H7 (cell line): ENCODE data around the gene KCNK4. TPM values are rescaled to one million over a fixed set of nuclear protein-coding genes. Genes with fewer than 3 reads are reported as not detected.
A peak's percentile ranks its signal among the peaks of the same experiment; 100 is the strongest.

Source experiments
- DNase-seq: peaks from one replicate; pipeline ENCODE4 v3.0.0; 2012
- H3K27me3 ChIP-seq: 2 replicates; pipeline ENCODE4 v1.6.0; 2011; ENCODE audit warnings: mild to moderate bottlenecking, low read length; ENCODE audit not compliant: control insufficient read depth, insufficient read depth
- H3K36me3 ChIP-seq: replicated peaks from 2 replicates; pipeline ENCODE4 v1.5.1; 2011; ENCODE audit warnings: low read length; ENCODE audit not compliant: control insufficient read depth, insufficient read depth
- H3K4me3 ChIP-seq: 2 replicates; pipeline ENCODE4 v1.5.1; 2011; ENCODE audit warnings: low read depth, mild to moderate bottlenecking, control low read depth, low read length, moderate library complexity; ENCODE audit not compliant: insufficient read depth
- total RNA-seq: library from RNA; depleted of rRNA; stranded (reverse); fragments of >200 nt; shearing (Covaris generic); gene quantifications from 2 replicates; pipeline ENCODE4 v1.2.3, GENCODE V29; 2014

Gene KCNK4
- total RNA-seq, 1 experiment from 2014 or later, result not detected

- Histone ChIP-seq H3K36me3 (peaks cover 35% of the 10 kb centered on the region), H3K4me3 (no peak overlapping the region), H3K27me3 (no peaks in the 10 kb centered on the region)
- no peak for DNase-seq
Observed at GRCh38 chr11:64260147-64260708, 30.9 kb upstream of the KCNK4 start.

DNA sequence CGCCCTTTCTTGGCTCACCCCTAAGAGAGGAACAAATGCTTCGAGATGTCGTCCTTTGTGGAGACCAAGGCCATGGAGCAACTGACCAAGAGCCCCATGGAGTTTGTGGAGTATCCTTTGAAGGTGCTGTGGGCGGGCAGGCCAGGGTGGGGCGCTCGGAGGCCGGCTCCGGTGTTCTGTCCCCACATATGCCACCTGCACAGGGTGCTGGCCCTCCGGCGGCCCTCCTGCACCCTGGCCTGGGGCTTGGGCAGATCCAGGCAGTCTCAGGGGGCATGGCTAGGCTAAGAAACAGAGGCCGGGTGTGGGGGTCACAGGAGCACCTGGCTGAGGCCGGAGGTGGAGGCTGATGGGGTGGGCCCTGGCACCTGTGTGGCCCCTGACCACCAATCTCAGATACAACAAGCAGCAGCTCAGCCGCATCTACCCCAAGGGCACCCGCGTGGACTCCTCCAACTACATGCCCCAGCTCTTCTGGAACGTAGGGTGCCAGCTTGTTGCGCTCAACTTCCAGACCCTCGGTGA is 29.5 kb upstream of the KCNK4 start:
- DNase-seq, result no peak
- Histone ChIP-seq H3K4me3 (no peak overlapping the region), H3K36me3 (peaks cover 35% of the 10 kb centered on the region), H3K27me3 (no peaks in the 10 kb centered on the region)

DNA sequence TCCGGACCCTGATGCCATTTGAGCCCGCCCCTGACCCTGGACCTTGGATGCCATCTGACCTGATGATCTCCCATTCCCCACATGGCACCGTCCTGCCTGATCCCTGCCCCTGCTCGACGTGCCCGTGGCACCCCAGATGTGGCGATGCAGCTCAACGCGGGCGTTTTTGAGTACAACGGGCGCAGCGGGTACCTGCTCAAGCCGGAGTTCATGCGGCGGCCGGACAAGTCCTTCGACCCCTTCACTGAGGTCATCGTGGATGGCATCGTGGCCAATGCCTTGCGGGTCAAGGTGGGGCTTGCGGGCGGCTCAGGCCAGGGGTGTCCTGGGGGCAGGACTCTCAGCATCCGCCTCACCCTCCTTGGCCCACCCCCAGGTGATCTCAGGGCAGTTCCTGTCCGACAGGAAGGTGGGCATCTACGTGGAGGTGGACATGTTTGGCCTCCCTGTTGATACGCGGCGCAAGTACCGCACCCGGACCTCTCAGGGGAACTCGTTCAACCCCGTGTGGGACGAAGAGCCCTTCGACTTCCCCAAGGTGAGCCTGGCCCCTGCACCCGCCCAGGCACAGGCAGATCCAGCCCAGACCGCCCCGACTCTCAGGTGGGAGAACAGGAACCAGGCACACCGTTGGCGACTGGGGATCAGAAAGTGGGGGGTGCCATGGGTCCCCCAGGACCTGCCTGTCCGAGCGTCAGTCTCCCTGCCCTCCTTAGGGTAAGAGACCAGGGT is 28.7 kb upstream of the KCNK4 start:
- Histone ChIP-seq H3K4me3 (no peak overlapping the region), H3K27me3 (no peaks in the 10 kb centered on the region), H3K36me3 (peaks cover 34% of the 10 kb centered on the region)
- no peak for DNase-seq

DNA sequence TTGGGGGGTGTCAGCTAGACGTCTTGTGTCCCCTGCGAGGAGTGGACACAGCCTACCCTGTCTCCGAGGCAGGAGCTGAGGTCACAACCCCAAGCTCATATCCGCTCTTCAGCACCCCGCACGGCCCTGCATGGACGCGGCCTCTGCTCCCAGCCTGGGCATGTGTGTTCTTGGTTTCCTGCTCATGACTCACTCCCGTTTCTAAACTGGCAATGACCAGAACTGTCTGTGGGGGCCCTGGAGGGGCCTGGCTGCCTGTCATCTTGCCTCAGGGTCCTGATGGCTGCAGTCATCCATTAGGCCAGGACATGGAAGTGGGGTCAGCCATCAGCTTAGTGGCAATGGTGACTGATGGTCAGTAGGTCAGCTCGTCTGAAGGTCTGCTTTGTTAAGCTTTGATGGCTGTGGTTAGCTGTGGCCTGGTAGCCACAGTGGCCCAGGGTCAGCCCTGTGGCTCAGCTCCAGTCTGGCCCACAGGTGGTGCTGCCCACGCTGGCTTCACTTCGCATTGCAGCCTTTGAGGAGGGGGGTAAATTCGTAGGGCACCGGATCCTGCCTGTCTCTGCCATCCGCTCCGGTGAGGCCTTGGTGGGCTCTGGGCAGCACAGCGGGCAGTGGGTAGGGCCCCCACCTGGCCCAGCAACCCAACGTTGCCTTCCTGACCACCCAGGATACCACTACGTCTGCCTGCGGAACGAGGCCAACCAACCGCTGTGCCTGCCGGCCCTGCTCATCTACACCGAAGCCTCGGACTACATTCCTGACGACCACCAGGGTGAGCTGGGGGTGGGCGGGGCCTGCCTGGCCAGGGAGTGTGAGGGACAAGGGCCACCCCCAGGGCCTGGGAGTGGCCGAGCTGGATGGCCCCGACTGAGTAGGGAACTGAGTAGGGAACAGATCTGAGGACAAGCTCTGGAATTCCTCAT is 27.8 kb upstream of the KCNK4 start:
- Histone ChIP-seq H3K27me3 (no peaks in the 10 kb centered on the region), H3K36me3 (peaks cover 32% of the 10 kb centered on the region), H3K4me3 (no peak overlapping the region)
- DNase-seq, result peak; percentile 80

- Histone ChIP-seq H3K27me3 (no peaks in the 10 kb centered on the region), H3K4me3 (no peak overlapping the region), H3K36me3 (peaks cover 29% of the 10 kb centered on the region)
- no peak for DNase-seq
Observed at GRCh38 chr11:64263947-64264317, 27.2 kb upstream of the KCNK4 start.

DNA sequence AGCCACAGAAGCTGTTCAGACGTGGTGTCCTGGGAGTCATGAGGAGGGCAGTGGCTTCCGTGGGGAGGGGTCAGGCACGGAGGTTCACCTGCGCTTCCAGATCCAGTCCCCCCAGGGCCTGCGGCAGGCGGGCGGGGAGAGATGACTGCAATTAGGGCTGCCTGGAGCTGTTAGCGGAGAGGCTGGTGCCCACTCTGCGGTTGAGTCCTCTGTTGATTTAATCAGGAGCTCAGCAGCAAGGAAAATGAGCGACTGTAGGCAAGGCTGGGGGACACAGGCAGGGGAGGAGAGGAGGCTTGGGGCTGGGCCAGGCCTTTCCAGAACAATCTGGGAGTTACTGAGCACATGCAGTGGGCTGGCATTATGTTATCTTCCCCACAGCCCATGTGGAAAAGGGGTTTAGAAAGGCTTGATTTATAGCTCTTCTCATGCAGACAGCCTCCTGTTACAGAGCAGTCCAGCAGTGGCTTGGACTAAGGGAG is 26.7 kb upstream of the KCNK4 start:
- DNase-seq, result no peak
- peaks cover 27% of the 10 kb centered on the region for H3K36me3 ChIP-seq
- H3K4me3 ChIP-seq, result no peak overlapping the region

GRCh38 chr11:64265176-64266160 is 25.6 kb upstream of the KCNK4 start:
- no peaks in the 10 kb centered on the region for H3K27me3 ChIP-seq
- H3K36me3 ChIP-seq, result peaks cover 23% of the 10 kb centered on the region
- H3K4me3 ChIP-seq, result no peak overlapping the region
- no peak for DNase-seq

More for the DNA sequence above, 26.7 kb upstream of the KCNK4 start:
- no peaks in the 10 kb centered on the region for H3K27me3 ChIP-seq

DNA sequence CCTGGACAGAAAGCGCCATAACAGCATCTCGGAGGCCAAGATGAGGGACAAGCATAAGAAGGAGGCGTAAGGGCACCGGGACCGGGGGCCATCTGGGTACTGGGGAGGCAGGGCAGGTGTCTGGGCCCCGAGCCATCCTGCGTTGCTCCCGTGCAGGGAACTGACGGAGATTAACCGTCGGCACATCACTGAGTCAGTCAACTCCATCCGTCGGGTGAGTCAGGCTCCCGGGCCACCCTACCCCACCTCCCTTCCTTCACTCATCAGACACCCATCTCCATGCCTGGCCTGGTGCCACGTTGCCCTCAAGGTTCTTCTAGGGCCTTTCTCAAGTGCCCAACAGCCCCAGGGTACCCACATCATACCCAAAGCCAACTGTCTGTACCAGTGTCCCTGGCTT is 24.8 kb upstream of the KCNK4 start:
- no peak for DNase-seq
- Histone ChIP-seq H3K4me3 (no peak overlapping the region), H3K36me3 (peaks cover 21% of the 10 kb centered on the region), H3K27me3 (no peaks in the 10 kb centered on the region)

GRCh38 chr11:64267207-64267945 is 23.7 kb upstream of the KCNK4 start:
- no peak for DNase-seq
- no peaks in the 10 kb centered on the region for H3K27me3 ChIP-seq
- no peak overlapping the region for H3K4me3 ChIP-seq
- H3K36me3 ChIP-seq, result peaks cover 15% of the 10 kb centered on the region

- Histone ChIP-seq H3K27me3 (no peaks in the 10 kb centered on the region), H3K4me3 (peak overlapping the region; percentile 82), H3K36me3 (peaks cover 13% of the 10 kb centered on the region)
- DNase-seq, result no peak
Observed at GRCh38 chr11:64268025-64268892, 22.8 kb upstream of the KCNK4 start.

DNA sequence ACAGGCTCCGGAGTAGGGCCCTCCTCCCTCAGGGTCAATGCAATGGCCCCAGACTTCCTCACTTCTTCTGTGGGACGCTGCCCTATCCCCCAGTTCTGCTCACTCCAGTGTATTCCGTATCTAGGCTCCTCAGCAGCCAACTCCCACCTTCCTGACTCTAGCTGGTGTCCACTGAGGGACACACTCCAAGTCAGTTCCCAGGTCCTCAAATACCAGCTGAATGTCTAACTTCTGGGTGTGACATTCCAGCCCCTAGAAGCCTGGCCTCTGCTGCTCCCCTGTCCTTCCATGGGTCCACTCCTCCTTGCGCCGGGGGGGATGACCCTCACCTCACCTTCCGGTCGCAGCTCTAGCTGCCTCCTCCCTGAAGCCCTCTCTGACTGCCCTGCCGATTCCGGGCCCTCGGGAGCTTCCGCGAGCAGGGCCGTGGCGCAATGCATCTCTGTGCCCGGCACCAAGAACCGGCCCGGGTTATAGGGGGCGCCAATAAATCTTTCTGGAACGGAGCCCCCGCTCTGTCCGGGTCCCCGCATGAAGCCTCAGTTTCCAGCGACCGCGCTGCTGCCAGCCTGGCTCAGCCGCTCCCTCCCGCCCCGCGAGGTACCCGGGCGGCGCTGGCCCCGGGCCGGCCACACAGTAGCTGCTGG is 22.1 kb upstream of the KCNK4 start:
- Histone ChIP-seq H3K36me3 (peaks cover 12% of the 10 kb centered on the region), H3K4me3 (peak overlapping the region; percentile 82), H3K27me3 (no peaks in the 10 kb centered on the region)
- peak; percentile 76 for DNase-seq

- peaks cover 10% of the 10 kb centered on the region for H3K36me3 ChIP-seq
- H3K4me3 ChIP-seq, result peak overlapping the region; percentile 82
- DNase-seq, result peak; percentile 96
- no peaks in the 10 kb centered on the region for H3K27me3 ChIP-seq
Observed at GRCh38 chr11:64269540-64270220, 21.4 kb upstream of the KCNK4 start.
